HL-60/S4 treated with phorbol 12-myristate 13-acetate at 8.2 ng/mL for 4 days and 3 days (cell line): Measurements from ENCODE around the gene BIRC7.
"Not testable (repeated sequence)": the region's sequence is repeated elsewhere in the genome, so short reads cannot be mapped to it uniquely, and the experiment has no call there.

Source experiments
- in situ Hi-C: fragments of 300-500 bp; cut with MboI; formaldehyde crosslinking; loops from 2 replicates; pipeline ENCODE4 v1.15.0; 2022; ENCODE audit warnings: low sequenced_read_pairs

BIRC7 gene

GRCh38 chr20:63206878-63207277 lies 28.8 kb upstream of the BIRC7 start:
- in situ Hi-C loops = no loop called here

DNA sequence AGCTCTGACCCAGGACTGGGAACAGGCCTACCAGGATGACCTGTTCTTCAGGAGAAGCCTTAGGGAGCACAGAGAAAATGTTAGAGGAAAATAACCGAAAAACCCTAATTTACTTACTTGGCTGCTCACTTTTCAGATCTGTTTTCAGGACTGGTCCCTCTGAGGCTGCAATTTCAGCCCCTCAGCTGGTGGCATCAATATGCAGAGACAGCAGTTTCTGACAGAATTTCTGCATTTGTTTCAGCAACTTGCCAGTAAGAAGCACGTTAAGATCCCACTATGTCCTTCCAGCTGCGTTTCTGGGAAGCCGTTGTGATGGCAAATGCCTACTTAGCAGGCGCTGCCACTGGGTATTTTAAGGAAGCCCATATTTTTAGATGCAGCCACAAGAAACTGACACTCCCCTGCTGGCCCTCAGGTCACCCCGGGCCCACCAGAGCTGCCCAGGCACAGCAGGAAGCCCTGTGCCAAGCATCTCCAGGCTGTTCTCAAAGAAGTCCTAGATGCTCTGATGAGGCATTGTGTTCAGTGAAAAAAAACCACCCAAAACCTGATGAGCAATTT lies 27.3 kb upstream of the BIRC7 start:
- in situ Hi-C loops = no loop called here

GRCh38 chr20:63210011-63210605 lies 25.6 kb upstream of the BIRC7 start:
- in situ Hi-C loops = no loop called here

GRCh38 chr20:63212393-63212730 lies 23.3 kb upstream of the BIRC7 start:
- in situ Hi-C loops = no loop called here

DNA sequence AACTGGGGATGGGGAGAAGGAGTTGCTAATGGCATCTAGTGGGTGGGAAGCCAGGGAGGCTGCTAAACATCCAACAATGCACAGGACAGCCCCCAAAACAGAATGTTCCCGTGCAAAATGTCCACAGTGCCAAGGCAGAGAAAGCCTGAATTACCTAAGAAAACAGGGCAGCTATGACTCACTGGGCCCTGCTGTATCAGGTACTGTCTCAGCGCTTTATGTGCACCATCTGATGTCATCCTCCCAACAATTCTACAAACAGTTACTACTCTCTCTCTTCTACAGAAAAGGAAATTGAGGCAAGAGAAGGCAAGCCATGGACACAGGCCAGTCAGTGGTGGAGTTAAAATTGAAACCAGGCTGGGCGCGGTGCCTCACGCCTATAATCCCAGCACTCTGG lies 22.9 kb upstream of the BIRC7 start:
- in situ Hi-C loops = no loop called here

GRCh38 chr20:63214514-63214913 lies 21.2 kb upstream of the BIRC7 start:
- in situ Hi-C loops = no loop called here

GRCh38 chr20:63215101-63216040 lies 20.3 kb upstream of the BIRC7 start:
- in situ Hi-C loops = no loop called here

DNA sequence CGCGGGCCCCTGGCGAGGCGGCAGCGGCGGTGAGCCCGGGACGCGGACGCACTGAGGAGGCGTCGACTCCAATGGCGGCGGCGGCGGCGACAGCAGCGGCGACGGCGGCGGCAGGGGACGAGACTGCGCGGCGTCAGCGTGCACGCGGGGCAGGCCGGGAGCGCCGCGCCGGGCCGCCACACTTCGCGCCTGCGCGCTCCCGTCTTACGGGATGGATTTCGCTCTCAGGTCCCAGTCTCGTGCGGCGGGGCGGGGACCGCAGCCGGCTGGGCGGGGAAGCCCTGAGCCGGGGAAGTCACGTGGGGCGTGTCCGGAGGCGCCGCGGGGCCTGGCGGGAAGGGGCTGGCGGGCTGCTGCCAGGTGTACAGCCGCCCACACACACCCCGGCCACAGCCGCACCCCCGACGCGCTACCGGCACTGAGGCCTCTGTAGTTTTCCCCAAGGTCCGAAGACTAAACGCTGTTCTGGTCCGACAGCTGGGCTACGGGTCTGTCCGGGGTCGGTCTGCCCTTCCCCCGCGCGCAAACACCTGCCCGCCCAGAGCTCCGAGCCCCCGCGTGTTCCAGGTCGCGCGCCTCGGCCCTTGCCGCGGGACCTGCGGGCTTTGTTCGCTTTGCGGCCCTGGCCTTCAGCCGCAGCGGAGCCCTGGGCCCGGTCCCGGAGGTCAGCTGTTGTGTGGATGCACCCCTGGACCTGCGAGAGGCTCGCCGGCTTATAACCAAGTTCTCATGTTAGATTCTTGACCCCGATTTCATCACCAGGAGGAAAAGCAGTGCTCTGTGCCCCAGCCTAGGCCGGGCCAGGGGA lies 19.5 kb upstream of the BIRC7 start, which contains the start of gene YTHDF1:
Gene YTHDF1, minus strand, starts transcription at position 91 of the 808 bp plus-strand sequence. CDS start 239 bp downstream, outside the sequence.
- in situ Hi-C loops = no loop called here

DNA sequence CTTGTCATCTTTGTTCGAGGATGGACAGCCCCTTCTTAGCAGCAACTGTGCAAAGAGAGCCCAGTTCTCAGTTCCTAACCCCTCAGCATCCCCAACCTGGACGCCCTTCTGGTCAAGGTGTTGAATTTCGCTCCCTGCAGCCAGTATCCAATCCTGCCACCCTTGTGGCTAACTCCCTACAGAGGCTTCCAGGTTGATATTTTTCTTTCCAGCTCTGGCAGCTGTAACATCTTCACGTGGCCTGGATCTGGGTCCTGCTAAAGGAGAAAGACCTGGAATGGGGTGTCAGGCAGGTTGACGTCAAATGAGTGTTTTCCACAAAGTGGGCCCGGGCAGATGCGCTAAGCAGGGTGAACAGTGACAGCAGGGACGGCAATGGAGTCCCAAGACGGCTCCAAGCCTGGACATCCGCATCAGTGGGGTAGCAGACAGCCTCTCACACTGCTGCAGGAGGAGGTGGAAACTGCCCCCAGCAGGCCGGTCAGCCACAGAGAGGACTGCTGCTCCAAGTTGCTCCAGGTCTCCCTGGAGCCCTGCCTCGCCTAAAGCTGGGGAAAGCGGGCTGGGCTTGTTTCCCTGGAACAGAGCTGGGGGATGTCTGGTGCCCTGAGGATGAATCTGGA lies 18.7 kb upstream of the BIRC7 start:
- in situ Hi-C loops = no loop called here

GRCh38 chr20:63217706-63218105 lies 18.0 kb upstream of the BIRC7 start:
- in situ Hi-C loops = no loop called here

GRCh38 chr20:63218701-63219446 lies 16.8 kb upstream of the BIRC7 start:
- in situ Hi-C loops = no loop called here

GRCh38 chr20:63219447-63219821 lies 16.3 kb upstream of the BIRC7 start:
- in situ Hi-C loops = no loop called here

DNA sequence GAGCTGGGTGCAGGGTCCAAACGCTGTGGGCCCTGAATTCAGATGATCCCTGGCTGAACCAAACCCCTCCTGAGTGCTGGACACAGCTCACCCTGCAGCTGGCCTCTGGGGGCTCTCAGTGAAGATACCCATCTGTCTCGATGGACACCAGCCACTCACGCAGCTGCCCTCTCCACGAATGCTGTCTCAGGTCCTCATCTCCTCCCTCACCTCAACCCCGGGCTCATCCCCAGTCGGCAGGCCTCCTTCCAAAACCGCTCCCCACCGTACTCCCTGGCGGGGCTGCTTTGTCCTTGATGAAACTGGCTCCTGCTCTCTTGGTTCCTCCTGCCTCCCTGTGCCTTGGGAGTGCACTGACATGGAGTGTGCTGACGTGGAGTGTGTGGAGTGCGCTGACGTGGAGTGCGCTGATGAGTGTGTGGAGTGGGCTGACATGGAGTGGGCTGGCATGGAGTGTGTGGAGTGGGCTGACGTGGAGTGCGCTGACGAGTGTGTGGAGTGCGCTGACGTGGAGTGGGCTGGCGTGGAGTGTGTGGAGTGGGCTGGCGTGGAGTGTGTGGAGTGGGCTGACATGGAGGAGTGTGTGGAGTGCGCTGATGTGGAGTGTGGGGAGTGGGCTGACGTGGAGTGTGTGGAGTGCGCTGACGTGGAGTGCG lies 15.7 kb upstream of the BIRC7 start:
- in situ Hi-C loops = no loop called here

GRCh38 chr20:63220696-63221399 lies 14.9 kb upstream of the BIRC7 start:
- in situ Hi-C loops = no loop called here

GRCh38 chr20:63221400-63222053 lies 14.2 kb upstream of the BIRC7 start:
- in situ Hi-C loops = not testable (repeated sequence)

GRCh38 chr20:63222541-63222940 lies 13.2 kb upstream of the BIRC7 start:
- in situ Hi-C loops = no loop called here

GRCh38 chr20:63223121-63223825 lies 12.4 kb upstream of the BIRC7 start:
- in situ Hi-C loops = no loop called here

GRCh38 chr20:63223826-63224207 lies 11.9 kb upstream of the BIRC7 start:
- in situ Hi-C loops = no loop called here
